Activated CD4-positive, alpha-beta T cell treated with anti-CD3 and anti-CD28 coated beads for 4 hours (primary cell): ENCODE results near the gene ELAVL1.
A peak's percentile ranks its signal among the peaks of the same experiment; 100 is the strongest.
"Not testable (repeated sequence)": the region's sequence is repeated elsewhere in the genome, so short reads cannot be mapped to it uniquely, and the experiment has no call there.

Experiments
- DNase-seq, 2 donors: peaks; one replicate each; pipeline ENCODE4 v3.0.0-alpha.2; 2020

Gene ELAVL1

GRCh38 chr19:7932930-7933300 lies 72.5 kb downstream of the ELAVL1 start:
- DNase-seq: no peak

DNA sequence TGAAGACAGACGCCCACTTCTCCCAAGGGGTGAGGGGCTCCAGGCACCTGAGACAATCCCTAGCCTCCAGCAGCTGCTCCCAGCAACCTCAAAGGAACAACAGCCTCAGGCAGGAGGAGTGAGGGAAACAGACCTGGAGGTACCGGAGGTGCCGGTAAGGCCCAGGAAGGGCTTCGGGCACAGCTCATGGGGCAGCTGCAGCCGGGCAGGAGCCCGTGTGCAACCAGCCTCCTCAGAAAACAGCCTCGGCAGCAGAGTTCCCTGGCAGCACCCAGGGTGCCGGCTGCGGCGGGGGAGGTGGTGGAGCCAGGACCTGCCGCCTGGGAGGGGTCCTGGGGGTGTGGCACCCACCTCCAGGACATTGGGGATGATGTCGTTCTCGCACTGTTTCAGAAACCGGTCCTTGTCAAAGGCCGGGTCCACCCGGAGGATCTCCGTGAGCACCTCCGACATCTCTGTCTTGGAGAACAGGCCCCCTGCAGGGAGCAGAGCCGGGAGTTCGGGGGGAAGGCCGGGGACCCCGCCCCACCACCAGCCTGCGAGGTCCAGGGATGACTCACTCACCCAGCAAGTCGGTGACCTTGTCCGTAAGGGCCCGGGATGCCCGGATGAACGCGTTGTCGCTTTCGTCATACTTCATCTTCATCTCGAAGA lies 73.0 kb downstream of the ELAVL1 start:
- DNase-seq: no peak

- DNase-seq: no peak
Measured at GRCh38 chr19:7931221-7932061, 74.0 kb downstream of the ELAVL1 start.

- DNase-seq: no peak
Measured at GRCh38 chr19:7930765-7931164, 74.7 kb downstream of the ELAVL1 start.

DNA sequence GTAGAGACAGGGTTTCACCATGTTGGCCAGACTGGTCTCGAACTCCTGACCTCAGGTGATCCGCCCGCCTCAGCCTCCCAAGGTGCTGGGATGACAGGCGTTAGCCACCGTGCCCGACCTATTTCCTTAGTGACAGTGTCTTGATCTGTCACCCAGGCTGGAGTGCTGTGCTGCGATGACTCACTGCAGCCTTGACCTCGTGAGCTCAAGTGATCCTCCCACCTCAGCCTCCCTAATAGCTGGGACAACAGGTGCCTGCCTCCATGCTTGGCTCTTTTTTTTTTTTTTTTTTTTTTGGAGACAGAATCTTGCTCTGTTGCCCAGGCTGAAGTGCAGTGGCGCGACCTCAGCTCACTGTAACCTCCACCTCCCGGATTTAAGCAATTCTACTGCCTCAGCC lies 75.4 kb downstream of the ELAVL1 start:
- not testable (repeated sequence) for DNase-seq

- peak; percentile 47 to 53 for DNase-seq
Measured at GRCh38 chr19:7928741-7929701, 76.4 kb downstream of the ELAVL1 start.

- DNase-seq: no peak
Measured at GRCh38 chr19:7928334-7928706, 77.1 kb downstream of the ELAVL1 start.

GRCh38 chr19:7927605-7928333 lies 77.7 kb downstream of the ELAVL1 start:
- no peak for DNase-seq

DNA sequence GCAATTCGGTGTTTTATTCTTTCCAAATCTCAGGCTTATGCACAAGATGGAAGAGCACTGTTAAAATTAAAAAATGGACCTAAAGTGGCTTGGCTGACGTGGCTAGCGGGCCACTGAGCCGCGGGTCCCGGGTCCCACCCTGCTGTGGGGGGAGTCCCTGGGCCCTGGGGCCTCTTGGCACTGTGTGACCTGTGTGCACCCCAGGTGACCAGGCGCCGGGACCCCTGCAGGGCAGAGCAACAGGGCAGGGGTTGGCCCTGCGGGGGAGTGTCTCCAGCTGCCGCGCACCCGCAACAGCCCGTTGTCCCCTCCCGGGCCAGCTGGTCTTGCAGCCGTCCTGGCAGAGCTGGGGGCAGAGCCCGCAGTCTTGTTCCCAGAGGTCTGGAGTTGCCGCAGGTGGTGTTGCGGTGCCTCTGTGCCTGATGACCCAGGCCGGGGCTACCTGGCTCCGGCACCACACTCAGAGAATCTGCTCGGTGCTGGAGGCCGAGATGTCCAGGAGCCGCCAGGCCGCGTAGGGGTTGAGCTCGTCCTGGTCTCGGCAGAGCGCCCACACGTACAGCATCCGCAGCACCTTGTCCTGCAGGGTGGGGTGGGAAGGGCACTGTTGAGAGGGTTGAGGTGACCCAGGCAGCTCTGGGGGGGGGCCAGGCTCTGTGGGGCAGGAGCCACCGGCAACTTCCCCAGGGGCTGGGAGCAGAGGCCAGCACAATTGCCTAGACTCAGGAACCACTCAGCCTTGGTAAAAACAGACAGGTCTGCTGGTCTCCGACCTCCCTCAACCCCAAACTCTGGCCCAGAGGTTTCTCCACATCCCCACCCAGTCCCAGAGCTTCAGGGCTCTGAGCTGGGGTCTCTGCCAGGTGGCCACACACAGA lies 78.5 kb downstream of the ELAVL1 start:
- DNase-seq: no peak

- DNase-seq: peak; percentile 69 to 75
Measured at GRCh38 chr19:7926021-7926726, 79.3 kb downstream of the ELAVL1 start, which contains the start of gene CTXN1. Gene CTXN1, minus strand, starts transcription at chr19:7926135. Its CDS starts 597 bp downstream, at chr19:7925538.

GRCh38 chr19:7925171-7925851 lies 80.1 kb downstream of the ELAVL1 start:
- peak; percentile 71 to 76 for DNase-seq

DNA sequence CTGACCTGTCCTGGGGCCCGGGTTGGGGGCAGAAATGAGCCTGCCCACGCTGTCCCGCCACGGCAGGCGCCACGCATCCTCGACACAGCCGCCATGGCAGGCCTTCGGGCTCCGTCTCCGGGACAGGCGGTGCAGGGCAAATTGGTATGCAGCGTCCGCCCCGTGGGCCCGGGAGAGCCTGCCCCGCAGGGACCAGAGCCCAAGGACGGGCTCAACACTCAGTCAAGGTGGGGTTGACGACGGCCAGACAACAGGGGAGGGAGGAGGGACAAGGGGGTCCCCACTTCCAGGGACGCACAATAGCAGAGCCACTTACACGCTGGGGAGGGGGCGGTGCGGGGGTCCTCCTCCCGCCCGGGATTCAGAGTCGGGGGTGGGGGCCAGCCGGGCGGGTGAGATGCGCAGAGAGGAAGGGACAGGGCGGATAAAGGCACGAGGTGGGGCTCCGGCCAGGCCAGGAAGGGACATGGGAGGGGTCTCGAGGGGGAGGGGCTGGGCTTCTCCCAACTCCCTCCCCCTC lies 80.7 kb downstream of the ELAVL1 start:
- DNase-seq: no peak

GRCh38 chr19:7924241-7924640 lies 81.2 kb downstream of the ELAVL1 start:
- DNase-seq: no peak

GRCh38 chr19:7923295-7924191 lies 81.9 kb downstream of the ELAVL1 start:
- DNase-seq: no peak

DNA sequence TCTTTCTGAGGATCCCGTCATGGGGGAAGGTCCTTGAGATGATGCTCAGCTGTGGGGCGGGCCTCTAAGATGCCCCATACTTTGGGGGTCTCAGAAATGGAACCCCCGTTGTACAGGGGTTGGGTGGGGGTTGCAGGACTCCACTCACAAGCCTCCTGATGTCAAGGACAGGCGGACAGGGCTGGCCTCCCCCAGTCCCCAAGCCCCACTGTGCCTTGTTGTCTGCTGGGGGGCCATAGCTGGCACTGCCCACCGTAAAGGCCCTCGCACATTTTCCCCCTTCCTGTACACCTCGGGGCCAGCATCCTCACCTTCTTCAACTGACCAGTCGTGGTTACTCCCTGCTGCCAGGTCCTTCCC lies 82.6 kb downstream of the ELAVL1 start:
- DNase-seq: no peak

DNA sequence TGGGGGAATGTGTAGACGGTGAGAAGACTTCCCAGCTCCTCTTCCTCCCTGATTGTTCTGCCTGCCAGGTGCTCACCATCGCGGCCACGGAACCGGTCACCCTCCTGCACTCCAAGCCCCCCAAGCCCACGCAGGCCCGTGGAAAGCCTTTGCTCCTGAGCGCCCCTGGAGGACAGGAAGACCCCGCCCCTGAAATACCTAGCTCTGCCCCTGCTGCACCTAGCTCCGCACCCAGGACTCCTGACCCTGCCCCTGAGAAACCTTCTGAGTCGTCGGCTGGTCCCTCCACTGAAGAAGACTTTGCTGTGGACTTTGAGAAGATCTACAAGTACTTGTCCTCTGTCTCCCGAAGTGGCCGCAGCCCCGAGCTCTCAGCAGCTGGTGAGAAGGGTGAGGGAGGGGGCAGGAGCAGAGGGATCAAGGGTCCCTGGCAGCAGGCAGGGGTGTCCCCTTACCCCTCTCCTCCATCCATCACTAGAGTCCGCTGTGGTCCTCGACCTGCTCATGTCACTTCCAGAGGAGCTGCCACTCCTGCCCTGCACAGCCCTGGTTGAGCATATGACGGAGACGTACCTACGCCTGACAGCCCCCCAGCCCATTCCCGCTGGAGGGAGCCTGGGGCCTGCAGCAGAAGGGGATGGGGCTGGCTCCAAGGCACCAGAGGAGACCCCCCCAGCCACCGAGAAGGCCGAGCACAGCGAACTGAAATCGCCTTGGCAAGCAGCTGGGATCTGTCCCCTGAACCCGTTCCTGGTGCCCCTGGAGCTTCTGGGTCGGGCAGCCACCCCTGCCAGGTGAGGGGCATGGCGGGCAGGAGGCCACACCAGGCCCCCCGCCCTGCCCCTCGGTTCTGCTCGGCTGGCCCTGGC lies 83.2 kb downstream of the ELAVL1 start:
- no peak for DNase-seq

DNA sequence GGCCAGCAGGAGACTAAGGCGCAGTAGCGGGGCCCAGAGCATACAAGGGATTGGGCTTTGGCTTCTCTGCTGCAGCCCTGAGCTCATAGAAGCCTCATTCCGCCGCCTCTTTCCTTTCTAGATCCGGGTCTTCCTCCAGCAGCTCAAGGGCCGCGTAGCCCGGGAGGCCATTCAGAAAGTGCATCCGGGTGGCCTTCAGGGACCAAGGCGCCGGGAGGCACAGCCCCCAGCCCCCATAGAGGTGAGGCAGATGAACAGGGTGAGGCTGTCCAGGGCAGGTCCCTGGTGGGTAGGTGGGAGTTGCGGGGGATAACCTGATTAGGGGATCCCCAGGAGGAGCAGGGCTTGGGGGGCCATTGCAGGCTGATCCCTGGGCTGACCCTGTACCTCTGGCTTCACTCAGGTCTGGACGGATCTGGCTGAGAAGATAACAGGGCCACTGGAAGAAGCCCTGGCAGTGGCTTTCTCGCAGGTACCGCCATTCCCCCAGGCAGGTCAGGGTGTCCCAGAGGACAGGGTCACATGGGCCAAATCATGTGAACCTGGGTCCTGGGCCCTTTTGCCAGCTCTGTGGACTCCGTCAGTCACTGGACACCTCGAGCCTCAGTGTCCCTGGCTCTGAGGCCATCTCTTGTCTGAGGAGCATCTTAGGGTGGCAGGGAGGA lies 84.0 kb downstream of the ELAVL1 start:
- no peak for DNase-seq
